ENCODE measurements around the gene CHDH. TPM values are rescaled to one million over a fixed set of nuclear protein-coding genes. Genes with fewer than 3 reads are reported as not detected.

CHDH gene
- total RNA-seq, 2 donors from 2014 or later = 21.5 to 26.0 TPM

- no peak for ATAC-seq
- intact Hi-C loops (cut with DNase I) = no loop called here
Observed at GRCh38 chr3:53778153-53778552, 68.1 kb downstream of the CHDH start.

GRCh38 chr3:53777468-53777867 lies 68.8 kb downstream of the CHDH start:
- no peaks in the 10 kb centered on the region for H3K27me3 ChIP-seq
- no peak for ATAC-seq
- TF ChIP-seq POLR2A (IDR thresholded peaks at IDR 0.05) (no peak), CTCF (IDR thresholded peaks at IDR 0.05) (no peak)
- no peaks in the 10 kb centered on the region for H3K36me3 ChIP-seq (replicated peaks in 1 of 2; ENCODE audit: insufficient read depth in 1 of 2, low read depth in 2 of 2)
- H3K4me3 ChIP-seq = no peak overlapping the region
- 85 to 87% methylated on average over 8 of the region's 8 CpGs for WGBS, 2 donors
- H3K27ac ChIP-seq = no peak overlapping the region
- intact Hi-C loops (cut with DNase I) = no loop called here
- no peaks in the 10 kb centered on the region for H3K9me3 ChIP-seq
- DNase-seq = no peak
- H3K4me1 ChIP-seq = peaks cover 15% of the 10 kb centered on the region

More at GRCh38 chr3:53778153-53778552, 68.1 kb downstream of the CHDH start:
- H3K27me3 ChIP-seq = no peaks in the 10 kb centered on the region
- no peak for DNase-seq
- no peak overlapping the region for H3K27ac ChIP-seq
- WGBS, 2 donors = 81 to 92% methylated on average over 3 of the region's 3 CpGs
- H3K36me3 ChIP-seq (replicated peaks in 1 of 2; ENCODE audit: insufficient read depth in 1 of 2, low read depth in 2 of 2) = no peaks in the 10 kb centered on the region
- H3K4me3 ChIP-seq = no peak overlapping the region
- no peaks in the 10 kb centered on the region for H3K9me3 ChIP-seq
- TF ChIP-seq POLR2A (IDR thresholded peaks at IDR 0.05) (no peak), CTCF (IDR thresholded peaks at IDR 0.05) (no peak)
- H3K4me1 ChIP-seq = peaks cover 14% of the 10 kb centered on the region

- Histone ChIP-seq H3K27me3 (no peaks in the 10 kb centered on the region), H3K9me3 (no peaks in the 10 kb centered on the region), H3K27ac (no peak overlapping the region), H3K4me1 (peaks cover 15% of the 10 kb centered on the region), H3K36me3 (replicated peaks in 1 of 2; ENCODE audit: insufficient read depth in 1 of 2, low read depth in 2 of 2) (no peaks in the 10 kb centered on the region), H3K4me3 (no peak overlapping the region)
- TF ChIP-seq POLR2A (IDR thresholded peaks at IDR 0.05) (no peak), CTCF (IDR thresholded peaks at IDR 0.05) (no peak)
- ATAC-seq (no peak), DNase-seq (peak in 2 of 4 donors; percentile 23 to 36)
- intact Hi-C loops (cut with DNase I) = no loop called here
- 54 to 71% methylated on average over 9 of the region's 9 CpGs for WGBS, 2 donors
Observed at GRCh38 chr3:53776494-53777101, 69.6 kb downstream of the CHDH start.

- no peaks in the 10 kb centered on the region for H3K9me3 ChIP-seq
- H3K27me3 ChIP-seq = no peaks in the 10 kb centered on the region
- TF ChIP-seq CTCF (IDR thresholded peaks at IDR 0.05) (no peak), POLR2A (IDR thresholded peaks at IDR 0.05) (no peak)
- no peaks in the 10 kb centered on the region for H3K36me3 ChIP-seq (replicated peaks in 1 of 2; ENCODE audit: insufficient read depth in 1 of 2, low read depth in 2 of 2)
- no peak overlapping the region for H3K4me3 ChIP-seq
- intact Hi-C loops (cut with DNase I) = no loop called here
- no peak overlapping the region for H3K27ac ChIP-seq
- ATAC-seq = no peak
- WGBS, 2 donors = 73 to 81% methylated on average over 5 of the region's 5 CpGs
- peaks cover 15% of the 10 kb centered on the region for H3K4me1 ChIP-seq
- no peak for DNase-seq
Observed at GRCh38 chr3:53775834-53776251, 70.4 kb downstream of the CHDH start.

- Histone ChIP-seq H3K27me3 (no peaks in the 10 kb centered on the region), H3K36me3 (replicated peaks in 1 of 2; ENCODE audit: insufficient read depth in 1 of 2, low read depth in 2 of 2) (no peaks in the 10 kb centered on the region), H3K4me1 (peaks cover 15% of the 10 kb centered on the region), H3K4me3 (no peak overlapping the region), H3K9me3 (no peaks in the 10 kb centered on the region), H3K27ac (no peak overlapping the region)
- WGBS, 2 donors = 75 to 84% methylated on average over 5 of the region's 5 CpGs
- DNase-seq = no peak
- no peak for TF ChIP-seq POLR2A (IDR thresholded peaks at IDR 0.05)
- TF ChIP-seq CTCF (IDR thresholded peaks at IDR 0.05) = no peak
- no peak for ATAC-seq
- intact Hi-C loops (cut with DNase I) = no loop called here
Observed at GRCh38 chr3:53775018-53775417, 71.2 kb downstream of the CHDH start.

Measured in body of pancreas (tissue), 4 donors.